B cell (primary cell): ENCODE data around the gene PC. TPM values are rescaled to one million over a fixed set of nuclear protein-coding genes. Genes with fewer than 3 reads are reported as not detected.

Experiments used
- ATAC-seq: fragments of 200-7000 bp; cut with Tn5 transposase; one replicate; pipeline ENCODE4 v1.10.0; 2021; ENCODE audit warnings: low read depth, mild to moderate bottlenecking, moderate number of reproducible peaks, moderate library complexity
- CTCF ChIA-PET: fragments of 350-600 bp; sonication (Branson Sonifier 250); formaldehyde crosslinking; loops from one replicate; lab custom pipeline; 2021; ENCODE audit warnings: antibody characterized with exemption, inconsistent platforms; lab: Charles Lee
- POLR2A ChIA-PET: fragments of 350-600 bp; sonication (Branson Sonifier 250); formaldehyde crosslinking; loops from one replicate; lab custom pipeline; 2021; ENCODE audit warnings: antibody characterized with exemption; lab: Charles Lee
- DNase-seq: peaks from one replicate; pipeline ENCODE4 v3.0.0; 2013
- H2AFZ ChIP-seq: 2 replicates; pipeline ENCODE4 v1.6.1; 2012; ENCODE audit warnings: mild to moderate bottlenecking, low read depth, low read length; ENCODE audit not compliant: insufficient read depth, poor library complexity, severe bottlenecking
- H3K27ac ChIP-seq, 2 donors: 1 replicate in 1 of 2; 2 replicates in 1 of 2; pipeline ENCODE4 v1.5.1; 2012 to 2013; ENCODE audit warnings: low read length in 2 of 2, mild to moderate bottlenecking in 2 of 2, moderate library complexity in 1 of 2
- H3K27me3 ChIP-seq, 4 experiments: fragments of 200-600 bp in 1 of 4; sonication (generic) in 1 of 4; replicated peaks in 1 of 4; 1 replicate in 2 of 4; 2 replicates in 2 of 4; pipeline versions ENCODE4 v1.6.1 to v1.7.0; 2013 to 2016; ENCODE audit warnings: low read length in 3 of 4, mild to moderate bottlenecking in 2 of 4, mixed read lengths in 1 of 4, moderate library complexity in 1 of 4; ENCODE audit not compliant: insufficient read depth in 4 of 4, control insufficient read depth in 3 of 4; ENCODE audit errors: control extremely low read depth in 1 of 4
- H3K36me3 ChIP-seq, 2 experiments: replicated peaks in 1 of 2; 1 replicate in 1 of 2; 2 replicates in 1 of 2; pipeline versions ENCODE4 v1.6.1 to v1.7.1; 2013; ENCODE audit warnings: low read length in 1 of 2; ENCODE audit not compliant: insufficient read depth in 2 of 2, control insufficient read depth in 1 of 2; ENCODE audit errors: control extremely low read depth in 1 of 2, extremely low read depth in 1 of 2
- H3K4me1 ChIP-seq, 2 donors: fragments of 200-600 bp in 1 of 2; sonication (generic) in 1 of 2; 1 replicate in 1 of 2; 2 replicates in 1 of 2; pipeline versions ENCODE4 v1.5.1 to v1.6.1; 2013 to 2017; ENCODE audit warnings: low read length in 2 of 2; ENCODE audit not compliant: control insufficient read depth in 2 of 2, insufficient read depth in 2 of 2
- H3K4me2 ChIP-seq: replicated peaks from 2 replicates; pipeline ENCODE3; 2012; ENCODE audit warnings: mild to moderate bottlenecking, low read depth, low read length; ENCODE audit not compliant: poor library complexity, severe bottlenecking
- H3K4me3 ChIP-seq, 5 experiments: fragments of 200-600 bp in 1 of 5; sonication (generic) in 1 of 5; 1 replicate in 3 of 5; 2 replicates in 2 of 5; pipeline versions ENCODE4 v1.5.1 to v1.7.0; 2011 to 2016; ENCODE audit warnings: low read length in 4 of 5, mild to moderate bottlenecking in 4 of 5, low read depth in 2 of 5, control low read depth in 1 of 5, moderate library complexity in 1 of 5; ENCODE audit not compliant: insufficient read depth in 1 of 5; ENCODE audit errors: control extremely low read depth in 1 of 5, extremely low read depth in 1 of 5
- H3K79me2 ChIP-seq: fragments of 200-600 bp; sonication (generic); one replicate; pipeline ENCODE4 v1.6.0; 2016; ENCODE audit warnings: low read length; ENCODE audit not compliant: control insufficient read depth, insufficient read depth
- H3K9ac ChIP-seq: fragments of 200-600 bp; sonication (generic); 2 replicates; pipeline ENCODE4 v1.6.1; 2017; ENCODE audit warnings: mild to moderate bottlenecking, low read length, moderate library complexity
- H3K9me3 ChIP-seq, 3 donors: one replicate each; pipeline versions ENCODE4 v1.6.1 to v1.7.1; 2013; ENCODE audit warnings: low read length in 2 of 3; ENCODE audit not compliant: control insufficient read depth in 2 of 3, insufficient read depth in 1 of 3; ENCODE audit errors: control extremely low read depth in 1 of 3
- H4K20me1 ChIP-seq: 2 replicates; pipeline ENCODE4 v1.6.0; 2012; ENCODE audit warnings: mild to moderate bottlenecking, low read length; ENCODE audit not compliant: insufficient read depth, control insufficient read depth, poor library complexity, severe bottlenecking
- H3K27ac Mint-ChIP-seq: one replicate; pipeline ENCODE4 v1.8.0; 2021; ENCODE audit warnings: mixed read lengths
- H3K27me3 Mint-ChIP-seq: one replicate; pipeline ENCODE4 v1.8.0; 2021; ENCODE audit warnings: mixed read lengths
- H3K4me1 Mint-ChIP-seq: one replicate; pipeline ENCODE4 v1.8.0; 2021; ENCODE audit warnings: mixed read lengths
- H3K4me3 Mint-ChIP-seq: one replicate; pipeline ENCODE4 v1.8.0; 2021; ENCODE audit warnings: mixed read lengths
- H3K9me3 Mint-ChIP-seq: one replicate; pipeline ENCODE4 v1.8.0; 2022; ENCODE audit warnings: mixed read lengths; ENCODE audit not compliant: insufficient read depth
- EZH2 ChIP-seq: IDR thresholded peaks from 2 replicates; pipeline ENCODE4 v1.6.1; 2012; ENCODE audit warnings: borderline replicate concordance, low read depth, mild to moderate bottlenecking, moderate library complexity, low read length; ENCODE audit not compliant: insufficient read depth, poor library complexity, severe bottlenecking
- WGBS: methylation state at CpG from one replicate; pipeline ENCODE4 v1.1.5; 2013; ENCODE audit warnings: missing lambda C conversion rate; ENCODE audit not compliant: insufficient coverage; 5-methylcytosine and 5-hydroxymethylcytosine counted together
- intact Hi-C: fragments of 100-400 bp; cut with micrococcal nuclease; formaldehyde crosslinking; loops from one replicate; pipeline ENCODE4 v1.10.0; 2022
- polyA plus RNA-seq: library from polyadenylated mRNA; depleted of rRNA; stranded (reverse); fragments of >200 nt; gene quantifications from 2 replicates; pipeline ENCODE4 v1.2.3, GENCODE V29; 2012
- total RNA-seq, 2 donors: library from RNA; stranded (reverse); fragments of 120-200 nt in 1 of 2; gene quantifications; 1 replicate in 1 of 2; 2 replicates in 1 of 2; pipeline versions ENCODE4 v1.2.3 to v1.2.4, GENCODE V29; 2013 to 2022
- TF ChIP-seq, protein P1 (sequence below): fragments of 200-600 bp; IDR thresholded peaks from one replicate; pipeline ENCODE4 v1.8.0; 2022; ENCODE audit warnings: antibody characterized with exemption, mild to moderate bottlenecking

PC gene
- total and polyA plus RNA-seq, 2 donors (not counting 1 experiment from before 2014, with no cell fraction given): 1.5 to 4.4 TPM

DNA sequence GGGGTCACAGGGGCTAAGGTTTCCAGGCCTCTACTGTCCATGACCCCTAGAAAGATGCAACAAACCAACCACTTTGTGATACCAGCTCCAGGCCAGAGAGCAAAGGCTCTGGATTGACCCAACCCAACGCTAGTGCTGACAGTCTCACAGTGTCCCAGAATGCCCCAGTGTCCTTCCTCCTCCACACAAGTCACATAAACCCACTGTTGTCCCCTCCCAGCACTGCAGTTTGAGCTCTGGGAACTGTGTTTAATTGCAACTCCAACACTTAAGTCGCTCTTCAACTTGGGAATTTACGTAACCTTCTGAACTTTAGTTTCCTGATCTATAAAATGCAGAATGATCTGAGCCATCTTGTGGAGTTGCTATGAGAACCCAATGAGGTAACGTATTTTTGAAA, 47.5 kb downstream of the PC start:
- H3K27me3 Mint-ChIP-seq: peaks cover 10% of the 10 kb centered on the region
- no peaks in the 10 kb centered on the region for H3K4me1 Mint-ChIP-seq
- Histone ChIP-seq H4K20me1 (no peaks in the 10 kb centered on the region), H3K4me2 (no peak overlapping the region), H3K9ac (no peak overlapping the region), H3K9me3 (no peaks in the 10 kb centered on the region), H3K27ac (no peak overlapping the region), H3K27me3 (no peaks in the 10 kb centered on the region), H3K4me3 (no peak overlapping the region), H3K4me1 (no peaks in the 10 kb centered on the region), H3K36me3 (no peaks in the 10 kb centered on the region), H2AFZ (no peak overlapping the region), H3K79me2 (no peaks in the 10 kb centered on the region)
- ATAC-seq: no peak
- no peak overlapping the region for H3K4me3 Mint-ChIP-seq
- intact Hi-C loops: no loop called here
- CTCF ChIA-PET: no interaction called here
- H3K27ac Mint-ChIP-seq: no peak overlapping the region
- no peaks in the 10 kb centered on the region for H3K9me3 Mint-ChIP-seq
- no peak for DNase-seq
- POLR2A ChIA-PET: no interaction called here
- TF ChIP-seq, protein P1, sequence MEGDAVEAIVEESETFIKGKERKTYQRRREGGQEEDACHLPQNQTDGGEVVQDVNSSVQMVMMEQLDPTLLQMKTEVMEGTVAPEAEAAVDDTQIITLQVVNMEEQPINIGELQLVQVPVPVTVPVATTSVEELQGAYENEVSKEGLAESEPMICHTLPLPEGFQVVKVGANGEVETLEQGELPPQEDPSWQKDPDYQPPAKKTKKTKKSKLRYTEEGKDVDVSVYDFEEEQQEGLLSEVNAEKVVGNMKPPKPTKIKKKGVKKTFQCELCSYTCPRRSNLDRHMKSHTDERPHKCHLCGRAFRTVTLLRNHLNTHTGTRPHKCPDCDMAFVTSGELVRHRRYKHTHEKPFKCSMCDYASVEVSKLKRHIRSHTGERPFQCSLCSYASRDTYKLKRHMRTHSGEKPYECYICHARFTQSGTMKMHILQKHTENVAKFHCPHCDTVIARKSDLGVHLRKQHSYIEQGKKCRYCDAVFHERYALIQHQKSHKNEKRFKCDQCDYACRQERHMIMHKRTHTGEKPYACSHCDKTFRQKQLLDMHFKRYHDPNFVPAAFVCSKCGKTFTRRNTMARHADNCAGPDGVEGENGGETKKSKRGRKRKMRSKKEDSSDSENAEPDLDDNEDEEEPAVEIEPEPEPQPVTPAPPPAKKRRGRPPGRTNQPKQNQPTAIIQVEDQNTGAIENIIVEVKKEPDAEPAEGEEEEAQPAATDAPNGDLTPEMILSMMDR: no peak
- no peak for TF ChIP-seq EZH2
- 96% methylated on average over 4 of the region's 4 CpGs for WGBS

DNA sequence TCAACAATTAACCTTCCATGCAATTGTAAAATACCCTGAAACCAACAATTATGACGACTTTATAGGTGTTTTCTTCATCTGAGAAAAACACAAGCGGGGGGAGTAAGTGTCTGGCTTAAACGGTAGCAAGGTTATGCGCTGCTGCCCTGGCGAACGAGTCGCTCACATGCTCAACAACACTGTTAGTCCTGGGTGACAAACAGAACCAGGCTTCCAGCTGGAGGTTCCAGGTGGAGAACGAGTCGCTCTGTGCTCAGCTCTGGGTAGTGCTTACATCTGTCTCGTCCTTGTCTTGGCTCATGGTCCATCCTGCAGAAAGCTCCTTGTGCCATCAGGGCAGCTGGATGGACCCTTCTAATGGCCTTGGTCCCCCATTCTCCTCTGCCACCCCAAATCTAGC, 48.2 kb downstream of the PC start:
- TF ChIP-seq, protein P1: no peak
- no peak for TF ChIP-seq EZH2
- H3K4me3 ChIP-seq: no peak overlapping the region
- POLR2A ChIA-PET: no interaction called here
- Mint-ChIP-seq H3K4me3 (no peak overlapping the region), H3K27me3 (peaks cover 15% of the 10 kb centered on the region), H3K4me1 (no peaks in the 10 kb centered on the region), H3K27ac (no peak overlapping the region), H3K9me3 (no peaks in the 10 kb centered on the region)
- H3K79me2 ChIP-seq: no peaks in the 10 kb centered on the region
- H3K9ac ChIP-seq: no peak overlapping the region
- CTCF ChIA-PET: no interaction called here
- no peaks in the 10 kb centered on the region for H3K4me1 ChIP-seq
- no peak overlapping the region for H3K4me2 ChIP-seq
- ATAC-seq: no peak
- H3K27ac ChIP-seq: no peak overlapping the region
- WGBS: 93% methylated on average over 10 of the region's 10 CpGs
- H3K36me3 ChIP-seq: no peaks in the 10 kb centered on the region
- DNase-seq: no peak
- no peak overlapping the region for H2AFZ ChIP-seq
- H4K20me1 ChIP-seq: no peaks in the 10 kb centered on the region
- intact Hi-C loops: no loop called here
- no peaks in the 10 kb centered on the region for H3K9me3 ChIP-seq
- no peaks in the 10 kb centered on the region for H3K27me3 ChIP-seq
